Ovary (tissue), 1 donor: ENCODE measurements around the gene FOXO1.

Source experiments
- EP300 ChIP-seq: sonication (generic); formaldehyde crosslinking; IDR thresholded peaks from one replicate; pipeline ENCODE4 v1.6.1; 2017; ENCODE audit warnings: antibody characterized with exemption
- POLR2A ChIP-seq: fragments of 450-650 bp; IDR thresholded peaks from one replicate; pipeline ENCODE4 v1.6.1; 2017; ENCODE audit warnings: antibody characterized with exemption, mild to moderate bottlenecking, moderate library complexity

- TF ChIP-seq EP300 = no peak
- TF ChIP-seq POLR2A = no peak
These were observed 74.4 kb downstream of the FOXO1 start for GRCh38 chr13:40592035-40592434.
